H9 (cell line): ENCODE results near the gene CCDC187. TPM values are rescaled to one million over a fixed set of nuclear protein-coding genes. Genes with fewer than 3 reads are reported as not detected.

Experiments used
- DNase-seq: peaks from one replicate; pipeline ENCODE4 v3.0.0-alpha.2; 2017
- H2AFZ ChIP-seq: one replicate; pipeline ENCODE4 v1.6.1; 2013; ENCODE audit warnings: mild to moderate bottlenecking, low read length, control low read depth, moderate library complexity
- H2AK5ac ChIP-seq: 2 replicates; pipeline ENCODE4 v1.6.1; 2013; ENCODE audit warnings: low read length, control low read depth, mixed read lengths; ENCODE audit not compliant: insufficient read length
- H2BK120ac ChIP-seq: one replicate; pipeline ENCODE4 v1.6.1; 2013; ENCODE audit warnings: low read depth, mild to moderate bottlenecking, low read length, control low read depth, inconsistent platforms; ENCODE audit not compliant: poor library complexity, severe bottlenecking
- H2BK12ac ChIP-seq: 2 replicates; pipeline ENCODE4 v1.6.1; 2013; ENCODE audit warnings: low read length, control low read depth, mixed read lengths, low read depth; ENCODE audit not compliant: insufficient read length
- H2BK15ac ChIP-seq: 2 replicates; pipeline ENCODE4 v1.6.1; 2013; ENCODE audit warnings: low read depth, low read length, control low read depth
- H2BK20ac ChIP-seq: one replicate; pipeline ENCODE4 v1.6.1; 2013; ENCODE audit warnings: low read depth, mild to moderate bottlenecking, low read length, control low read depth, inconsistent platforms; ENCODE audit not compliant: poor library complexity, severe bottlenecking
- H2BK5ac ChIP-seq: 2 replicates; pipeline ENCODE4 v1.6.1; 2013; ENCODE audit warnings: low read length, control low read depth, mixed read lengths; ENCODE audit not compliant: insufficient read length
- H3K14ac ChIP-seq: 2 replicates; pipeline ENCODE4 v1.6.1; 2013; ENCODE audit warnings: low read length, control low read depth; ENCODE audit not compliant: insufficient read depth
- H3K18ac ChIP-seq: 2 replicates; pipeline ENCODE4 v1.6.1; 2013; ENCODE audit warnings: low read depth, mild to moderate bottlenecking, mixed read lengths, low read length, control low read depth; ENCODE audit not compliant: insufficient read length
- H3K23ac ChIP-seq: 2 replicates; pipeline ENCODE4 v1.6.1; 2013; ENCODE audit warnings: low read length, control low read depth, mixed read lengths, low read depth; ENCODE audit not compliant: insufficient read length
- H3K23me2 ChIP-seq: 2 replicates; pipeline ENCODE4 v1.6.1; 2013; ENCODE audit warnings: low read depth, mild to moderate bottlenecking, mixed read lengths, low read length, control low read depth; ENCODE audit not compliant: insufficient read length, poor library complexity, severe bottlenecking
- H3K27ac ChIP-seq: 2 replicates; pipeline ENCODE4 v1.5.1; 2013; ENCODE audit warnings: low read length, control low read depth, mixed read lengths, low read depth; ENCODE audit not compliant: insufficient read length
- H3K27me3 ChIP-seq: 2 replicates; pipeline ENCODE4 v1.6.1; 2013; ENCODE audit warnings: low read length, control low read depth, inconsistent platforms; ENCODE audit not compliant: insufficient read depth
- H3K4ac ChIP-seq: 2 replicates; pipeline ENCODE4 v1.6.1; 2013; ENCODE audit warnings: low read depth, mild to moderate bottlenecking, control low read depth, inconsistent platforms, low read length, moderate library complexity
- H3K4me1 ChIP-seq: 2 replicates; pipeline ENCODE4 v1.6.1; 2013; ENCODE audit warnings: low read length, control low read depth, inconsistent platforms; ENCODE audit not compliant: insufficient read depth
- H3K4me2 ChIP-seq: 2 replicates; pipeline ENCODE4 v1.6.1; 2013; ENCODE audit warnings: low read length, control low read depth, mixed read lengths; ENCODE audit not compliant: insufficient read length, insufficient read depth
- H3K56ac ChIP-seq: 2 replicates; pipeline ENCODE4 v1.6.1; 2013; ENCODE audit warnings: low read depth, mild to moderate bottlenecking, mixed read lengths, low read length, control low read depth; ENCODE audit not compliant: insufficient read length
- H3K79me1 ChIP-seq: 2 replicates; pipeline ENCODE4 v1.6.1; 2013; ENCODE audit warnings: low read depth, mild to moderate bottlenecking, moderate library complexity, low read length, control low read depth, inconsistent platforms; ENCODE audit not compliant: insufficient read depth, poor library complexity, severe bottlenecking
- H3K79me2 ChIP-seq: 2 replicates; pipeline ENCODE4 v1.6.1; 2013; ENCODE audit warnings: low read length, control low read depth, inconsistent platforms; ENCODE audit not compliant: insufficient read depth
- H3K9ac ChIP-seq: 2 replicates; pipeline ENCODE4 v1.6.1; 2013; ENCODE audit warnings: low read length, control low read depth, mixed read lengths; ENCODE audit not compliant: insufficient read length; ENCODE audit errors: extremely low read depth
- H3K9me3 ChIP-seq: one replicate; pipeline ENCODE4 v1.6.1; 2013; ENCODE audit warnings: low read depth, low read length, inconsistent platforms; ENCODE audit not compliant: control insufficient read depth
- H3T11ph ChIP-seq: one replicate; pipeline ENCODE4 v1.6.1; 2013; ENCODE audit warnings: mild to moderate bottlenecking, low read length, control low read depth, inconsistent platforms
- H4K20me1 ChIP-seq: one replicate; pipeline ENCODE4 v1.6.1; 2013; ENCODE audit not compliant: control insufficient read depth, insufficient read length, insufficient read depth
- H4K5ac ChIP-seq: 2 replicates; pipeline ENCODE4 v1.6.1; 2013; ENCODE audit warnings: low read depth, mild to moderate bottlenecking, mixed read lengths, low read length, control low read depth; ENCODE audit not compliant: insufficient read length
- H4K8ac ChIP-seq: replicated peaks from 2 replicates; pipeline ENCODE4 v1.6.1; 2013; ENCODE audit warnings: low read length, control low read depth, mixed read lengths, low read depth; ENCODE audit not compliant: insufficient read length
- H4K91ac ChIP-seq: 2 replicates; pipeline ENCODE4 v1.6.1; 2013; ENCODE audit warnings: low read depth, mild to moderate bottlenecking, moderate library complexity, mixed read lengths, low read length, control low read depth; ENCODE audit not compliant: insufficient read length
- H3K27ac Mint-ChIP-seq, 3 experiments: 2 replicates in 2 of 3; 3 replicates in 1 of 3; pipeline ENCODE4 v1.8.0; 2020 to 2021; ENCODE audit warnings: mixed read lengths in 3 of 3, mild to moderate bottlenecking in 1 of 3, moderate library complexity in 1 of 3
- H3K27me3 Mint-ChIP-seq: 2 replicates; pipeline ENCODE4 v1.8.0; 2021; ENCODE audit warnings: low read depth, mild to moderate bottlenecking, moderate library complexity, mixed read lengths
- H3K36me3 Mint-ChIP-seq, 3 experiments: 2 replicates in 2 of 3; 3 replicates in 1 of 3; pipeline ENCODE4 v1.8.0; 2020 to 2021; ENCODE audit warnings: low read depth in 3 of 3, mixed read lengths in 3 of 3; ENCODE audit not compliant: insufficient read depth in 1 of 3
- H3K4me1 Mint-ChIP-seq, 2 experiments: 2 replicates each; pipeline ENCODE4 v1.8.0; 2020; ENCODE audit warnings: mixed read lengths in 2 of 2
- H3K4me3 Mint-ChIP-seq, 2 experiments: 2 replicates in 1 of 2; 3 replicates in 1 of 2; pipeline ENCODE4 v1.8.0; 2020 to 2021; ENCODE audit warnings: mild to moderate bottlenecking in 2 of 2, mixed read lengths in 2 of 2, moderate library complexity in 1 of 2
- H3K9me3 Mint-ChIP-seq, 2 experiments: 2 replicates in 1 of 2; 3 replicates in 1 of 2; pipeline ENCODE4 v1.8.0; 2020; ENCODE audit warnings: mild to moderate bottlenecking in 2 of 2, mixed read lengths in 2 of 2, moderate library complexity in 1 of 2
- WGBS: extraction: QIAGEN DNeasy Blood & Tissue Kit; methylation state at CpG from one replicate; pipeline ENCODE4 v1.1.7; 2013; ENCODE audit warnings: missing lambda C conversion rate, low lambda C conversion rate, mixed read lengths; ENCODE audit not compliant: insufficient read length; ENCODE audit errors: extremely low coverage; 5-methylcytosine and 5-hydroxymethylcytosine counted together
- total RNA-seq: library from RNA; stranded (reverse); gene quantifications from 2 replicates; pipeline ENCODE4 v1.2.1, GENCODE V29; 2021
- TF ChIP-seq, protein P1 (sequence below): fragments of 200-600 bp; sonication (generic); conservative IDR thresholded peaks from 3 replicates; pipeline ENCODE4 v1.8.0; 2021; ENCODE audit warnings: antibody characterized with exemption, mild to moderate bottlenecking

CCDC187 gene
- total RNA-seq, 1 experiment from 2014 or later, result 0.07 TPM

DNA sequence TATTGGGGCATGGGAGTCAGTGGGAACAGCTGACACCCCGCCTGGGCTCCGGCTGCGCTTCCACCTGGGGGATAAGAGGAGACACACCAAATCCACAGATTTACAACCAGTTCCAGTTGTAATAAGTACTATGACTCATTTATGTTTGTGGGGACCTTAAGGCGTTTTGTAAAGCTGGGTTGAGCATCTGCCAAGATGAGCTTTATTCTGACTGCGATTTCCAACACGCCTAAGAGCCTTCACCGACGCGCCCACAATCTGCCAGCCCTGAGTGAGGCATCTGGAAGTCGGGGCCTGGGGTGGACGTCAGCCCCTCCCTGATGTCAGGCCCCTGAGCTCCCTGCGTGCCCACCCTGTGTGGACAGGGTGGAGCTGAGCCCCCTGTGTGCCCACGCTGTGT is 84.6 kb downstream of the CCDC187 start:
- no peak overlapping the region for H3K56ac ChIP-seq
- H3K79me2 ChIP-seq, result no peaks in the 10 kb centered on the region
- H3K9ac ChIP-seq, result no peak overlapping the region
- no peak overlapping the region for H3K4ac ChIP-seq
- H3K36me3 Mint-ChIP-seq, result peaks cover 25 to 59% (median 39%) of the 10 kb centered on the region in 3 experiments
- H3K9me3 Mint-ChIP-seq, result no peaks in the 10 kb centered on the region; a peak in 1 of 5 replicates
- H4K20me1 ChIP-seq, result no peaks in the 10 kb centered on the region
- no peak for DNase-seq
- H3K4me1 ChIP-seq, result no peaks in the 10 kb centered on the region
- no peaks in the 10 kb centered on the region for H3K27me3 ChIP-seq
- no peak overlapping the region for H3K18ac ChIP-seq
- no peak overlapping the region for H2AFZ ChIP-seq
- H3K4me3 Mint-ChIP-seq, result no peak overlapping the region
- H3K27me3 Mint-ChIP-seq, result no peaks in the 10 kb centered on the region
- H3K4me1 Mint-ChIP-seq, result no peaks in the 10 kb centered on the region
- no peak overlapping the region for H3K23ac ChIP-seq
- H2BK20ac ChIP-seq, result no peak overlapping the region
- H3K4me2 ChIP-seq, result no peak overlapping the region
- H2BK120ac ChIP-seq, result no peak overlapping the region
- no peaks in the 10 kb centered on the region for H3K79me1 ChIP-seq
- H3K14ac ChIP-seq, result no peak overlapping the region
- H3K9me3 ChIP-seq, result no peaks in the 10 kb centered on the region
- H4K8ac ChIP-seq, result no peak overlapping the region
- H2BK5ac ChIP-seq, result no peak overlapping the region
- H2AK5ac ChIP-seq, result no peak overlapping the region
- TF ChIP-seq, protein P1, sequence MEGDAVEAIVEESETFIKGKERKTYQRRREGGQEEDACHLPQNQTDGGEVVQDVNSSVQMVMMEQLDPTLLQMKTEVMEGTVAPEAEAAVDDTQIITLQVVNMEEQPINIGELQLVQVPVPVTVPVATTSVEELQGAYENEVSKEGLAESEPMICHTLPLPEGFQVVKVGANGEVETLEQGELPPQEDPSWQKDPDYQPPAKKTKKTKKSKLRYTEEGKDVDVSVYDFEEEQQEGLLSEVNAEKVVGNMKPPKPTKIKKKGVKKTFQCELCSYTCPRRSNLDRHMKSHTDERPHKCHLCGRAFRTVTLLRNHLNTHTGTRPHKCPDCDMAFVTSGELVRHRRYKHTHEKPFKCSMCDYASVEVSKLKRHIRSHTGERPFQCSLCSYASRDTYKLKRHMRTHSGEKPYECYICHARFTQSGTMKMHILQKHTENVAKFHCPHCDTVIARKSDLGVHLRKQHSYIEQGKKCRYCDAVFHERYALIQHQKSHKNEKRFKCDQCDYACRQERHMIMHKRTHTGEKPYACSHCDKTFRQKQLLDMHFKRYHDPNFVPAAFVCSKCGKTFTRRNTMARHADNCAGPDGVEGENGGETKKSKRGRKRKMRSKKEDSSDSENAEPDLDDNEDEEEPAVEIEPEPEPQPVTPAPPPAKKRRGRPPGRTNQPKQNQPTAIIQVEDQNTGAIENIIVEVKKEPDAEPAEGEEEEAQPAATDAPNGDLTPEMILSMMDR, result no peak
- no peak overlapping the region for H2BK15ac ChIP-seq
- H2BK12ac ChIP-seq, result no peak overlapping the region
- H3K23me2 ChIP-seq, result no peaks in the 10 kb centered on the region
- no peak overlapping the region for H4K91ac ChIP-seq
- no peak overlapping the region for H3K27ac ChIP-seq
- H4K5ac ChIP-seq, result no peak overlapping the region
- WGBS, result no CpG with 5 or more reads among the region's 13 CpGs
- peak overlapping the region in 2 of 3 experiments; percentile 39 to 50; a peak in 1 of 7 replicates for H3K27ac Mint-ChIP-seq
- no peak overlapping the region for H3T11ph ChIP-seq
